Thymus (tissue), 11 donors: Measurements from ENCODE around the gene PABPC1L. TPM values are rescaled to one million over a fixed set of nuclear protein-coding genes. Genes with fewer than 3 reads are reported as not detected.

Experiments
- DNase-seq, 9 donors: peaks; one replicate each; pipeline ENCODE4 v3.0.0-alpha.2; 2013; ENCODE audit warnings: low spot score in 9 of 9, low read depth in 6 of 9, missing footprints in 1 of 9
- H3K27ac ChIP-seq, 2 donors: one replicate each; pipeline ENCODE4 v1.5.1; 2013; ENCODE audit warnings: control low read depth in 1 of 2, low read depth in 1 of 2, low read length in 1 of 2, mild to moderate bottlenecking in 1 of 2, moderate library complexity in 1 of 2
- H3K27me3 ChIP-seq, 2 donors: one replicate each; pipeline ENCODE4 v1.5.1; 2013; ENCODE audit warnings: low read length in 1 of 2; ENCODE audit not compliant: control insufficient read depth in 2 of 2, insufficient read depth in 1 of 2
- H3K36me3 ChIP-seq, 2 donors: one replicate each; pipeline ENCODE4 v1.5.1; 2013; ENCODE audit warnings: low read length in 1 of 2, mild to moderate bottlenecking in 1 of 2, moderate library complexity in 1 of 2; ENCODE audit not compliant: control insufficient read depth in 2 of 2, insufficient read depth in 2 of 2
- H3K4me1 ChIP-seq, 2 donors: one replicate each; pipeline ENCODE4 v1.5.1; 2013; ENCODE audit warnings: low read length in 2 of 2; ENCODE audit not compliant: control insufficient read depth in 2 of 2, insufficient read depth in 2 of 2
- H3K4me3 ChIP-seq, 2 donors: one replicate each; pipeline ENCODE4 v1.5.1; 2013; ENCODE audit warnings: low read length in 2 of 2, control low read depth in 1 of 2, mild to moderate bottlenecking in 1 of 2
- H3K9me3 ChIP-seq, 2 donors: one replicate each; pipeline ENCODE4 v1.5.1; 2013; ENCODE audit warnings: low read length in 1 of 2, mild to moderate bottlenecking in 1 of 2; ENCODE audit not compliant: control insufficient read depth in 2 of 2, insufficient read depth in 1 of 2
- WGBS: extraction: QIAGEN DNeasy Blood & Tissue Kit; methylation state at CpG from one replicate; pipeline ENCODE4 v1.1.7; 2013; 5-methylcytosine and 5-hydroxymethylcytosine counted together
- polyA plus RNA-seq: library from polyadenylated mRNA; stranded (reverse); fragments of 200-250 nt; gene quantifications from one replicate; pipeline ENCODE4 v1.2.3, GENCODE V29; 2013
- total RNA-seq: library from RNA; stranded (reverse); fragments of 120-200 nt; gene quantifications from one replicate; pipeline ENCODE4 v1.2.4, GENCODE V29; 2013
- donor health status: healthy.

The PABPC1L gene
- total and polyA plus RNA-seq, 2 donors, result 7.2 to 131 TPM

GRCh38 chr20:44958276-44958675 lies 48.4 kb downstream of the PABPC1L start:
- Histone ChIP-seq H3K4me1 (peaks cover 14 to 20% of the 10 kb centered on the region in 2 donors), H3K4me3 (no peak overlapping the region), H3K27ac (no peak overlapping the region), H3K9me3 (no peaks in the 10 kb centered on the region), H3K36me3 (peaks cover 36 to 39% of the 10 kb centered on the region in 2 donors), H3K27me3 (no peaks in the 10 kb centered on the region)
- DNase-seq, result no peak
- WGBS, result 98% methylated on average over 8 of the region's 8 CpGs

DNA sequence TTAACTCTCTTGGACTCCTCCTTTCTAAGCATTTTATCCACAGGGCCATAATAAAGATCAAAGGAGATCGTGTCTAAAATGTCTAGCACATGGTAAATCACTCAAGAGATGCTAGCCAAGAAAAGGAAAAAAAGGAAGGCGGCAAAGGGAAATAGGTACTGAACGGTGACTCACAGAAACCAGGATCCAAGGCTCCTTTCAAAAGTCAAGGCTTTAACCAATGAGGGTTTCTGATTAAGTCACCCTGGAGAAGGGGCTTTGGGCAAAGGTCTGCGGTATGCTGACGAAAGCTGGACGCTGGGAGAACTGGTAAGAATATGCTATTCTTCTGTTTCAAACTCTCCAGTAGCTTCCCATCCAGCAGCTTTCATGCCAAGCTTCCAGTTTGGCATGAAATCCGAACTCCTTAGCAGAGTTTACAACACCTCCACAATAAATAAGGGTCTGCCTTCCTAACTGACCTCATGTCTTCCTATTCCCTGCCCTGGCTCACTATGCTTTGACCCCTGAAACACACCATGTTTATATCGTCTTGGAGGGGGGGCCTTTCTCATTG lies 49.3 kb downstream of the PABPC1L start:
- Histone ChIP-seq H3K36me3 (peaks cover 28 to 30% of the 10 kb centered on the region in 2 donors), H3K27ac (no peak overlapping the region), H3K27me3 (no peaks in the 10 kb centered on the region), H3K9me3 (no peaks in the 10 kb centered on the region), H3K4me3 (peak overlapping the region; percentile 72 to 88), H3K4me1 (peaks cover 14 to 20% of the 10 kb centered on the region in 2 donors)
- no peak for DNase-seq
- 69% methylated on average over 8 of the region's 8 CpGs for WGBS

DNA sequence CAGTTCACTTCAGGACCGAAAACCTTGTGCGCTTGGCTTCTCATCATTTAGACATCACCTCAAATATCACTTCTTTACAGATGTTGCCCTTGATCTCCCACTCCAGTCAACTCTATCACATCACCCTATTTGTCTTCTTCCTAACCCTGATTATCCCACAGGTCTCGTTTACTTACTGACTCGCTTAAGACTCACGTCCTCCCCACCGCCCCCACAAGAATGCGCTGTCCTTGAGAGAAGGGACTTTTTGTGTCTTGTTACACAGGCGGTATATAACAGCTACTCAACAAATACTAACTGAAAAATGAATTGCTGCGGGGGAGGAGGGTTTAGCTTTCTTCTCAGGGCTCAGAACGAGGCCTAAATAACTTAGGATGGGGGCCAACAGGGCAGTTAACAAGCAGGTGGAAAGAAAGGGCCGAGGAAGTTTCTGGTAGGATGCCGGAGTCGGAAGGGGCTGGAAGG lies 49.8 kb downstream of the PABPC1L start:
- peak in 2 of 9 donors; percentile 32 to 68 for DNase-seq
- H3K9me3 ChIP-seq, result no peaks in the 10 kb centered on the region
- H3K4me3 ChIP-seq, result peak overlapping the region; percentile 72 to 88
- WGBS, result 10% methylated on average over 13 of the region's 13 CpGs
- no peaks in the 10 kb centered on the region for H3K27me3 ChIP-seq
- H3K36me3 ChIP-seq, result peaks cover 22 to 25% of the 10 kb centered on the region in 2 donors
- H3K27ac ChIP-seq, result peak overlapping the region; percentile 36 to 85
- peaks cover 14 to 20% of the 10 kb centered on the region in 2 donors for H3K4me1 ChIP-seq

DNA sequence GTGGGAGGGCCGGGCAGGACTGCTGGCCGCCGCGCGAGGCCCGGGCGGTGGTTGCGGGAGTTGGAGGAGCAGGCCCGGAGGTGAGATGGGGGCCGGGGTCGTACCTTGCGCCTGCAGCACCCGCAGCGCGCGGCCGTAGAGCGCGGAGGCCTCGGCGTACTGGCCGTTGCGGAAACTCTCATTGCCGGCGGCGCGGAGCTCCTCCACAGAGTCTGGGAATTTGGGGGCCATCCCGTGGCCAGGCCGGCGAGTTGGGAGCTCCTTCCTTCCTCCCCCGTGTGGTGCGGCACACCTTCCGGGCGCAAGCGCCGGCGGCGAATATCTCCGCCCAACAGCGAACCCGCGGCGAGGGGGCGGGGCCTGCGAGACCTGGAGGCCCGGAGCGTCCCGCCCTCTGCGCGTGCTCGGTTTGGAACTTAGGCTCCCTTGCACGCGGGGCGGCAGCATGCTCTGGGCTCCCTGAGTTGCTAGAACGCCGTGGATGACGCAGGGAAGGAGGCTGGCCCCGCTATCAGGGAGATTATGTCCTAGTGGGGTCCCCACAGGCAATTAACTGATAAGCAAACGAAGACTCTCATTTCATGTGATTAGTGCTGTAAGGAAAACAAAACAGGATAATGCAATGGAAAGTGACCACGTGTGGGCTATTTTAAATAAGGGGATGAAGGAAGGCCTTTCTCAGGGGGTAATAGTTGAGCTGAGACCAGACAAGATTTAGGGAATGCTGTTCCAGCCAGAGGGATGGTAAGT lies 50.4 kb downstream of the PABPC1L start, which contains the start of gene TOMM34:
Gene TOMM34 (minus strand): TSS at position 295 of the 750 bp plus-strand sequence. CDS start 64 bp downstream, at position 231.
- peak within 1 kb of the TSS; percentile 71 to 85 for H3K27ac ChIP-seq

GRCh38 chr20:44961011-44961869 lies 51.4 kb downstream of the PABPC1L start:
- Histone ChIP-seq H3K9me3 (no peaks in the 10 kb centered on the region), H3K4me1 (peaks cover 17 to 23% of the 10 kb centered on the region in 2 donors), H3K27ac (no peak overlapping the region), H3K27me3 (no peaks in the 10 kb centered on the region), H3K36me3 (peaks cover 7 to 10% of the 10 kb centered on the region in 2 donors), H3K4me3 (no peak overlapping the region)
- no peak for DNase-seq
- WGBS, result 93% methylated on average over 4 of the region's 4 CpGs

More for the DNA sequence above, 50.4 kb downstream of the PABPC1L start, which contains the start of gene TOMM34:
- WGBS, result under 1% methylated on average over 60 of the region's 60 CpGs
- H3K9me3 ChIP-seq, result no peaks in the 10 kb centered on the region
- H3K27me3 ChIP-seq, result no peaks in the 10 kb centered on the region
- peak within 1 kb of the TSS; percentile 72 to 88 for H3K4me3 ChIP-seq
- peaks cover 14 to 20% of the 10 kb centered on the region in 2 donors for H3K4me1 ChIP-seq
- DNase-seq, result peak in 8 of 9 donors; percentile 85 to 96 (median 92)
- peaks cover 16 to 19% of the 10 kb centered on the region in 2 donors for H3K36me3 ChIP-seq

DNA sequence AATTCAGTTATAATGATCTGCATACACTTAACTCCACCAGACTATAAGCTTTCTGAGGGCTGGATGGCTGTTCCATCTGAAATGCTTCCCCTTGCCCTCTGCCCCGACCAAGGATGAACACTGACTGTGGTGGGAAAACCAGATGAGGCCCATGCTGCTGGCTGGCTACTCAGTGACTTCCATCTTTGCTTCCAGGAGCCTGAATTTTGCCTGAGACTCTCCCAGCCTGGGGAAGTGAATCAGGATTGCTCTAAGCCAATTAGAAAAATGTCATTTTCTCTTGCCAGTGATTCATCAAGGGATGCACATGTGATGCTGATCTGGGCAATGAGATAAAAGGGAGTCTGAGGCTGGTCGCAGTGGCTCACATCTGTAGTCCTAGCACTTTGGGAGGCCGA lies 52.0 kb downstream of the PABPC1L start:
- Histone ChIP-seq H3K4me3 (no peak overlapping the region), H3K36me3 (peaks cover 4 to 5% of the 10 kb centered on the region in 2 donors), H3K4me1 (peaks cover 18 to 23% of the 10 kb centered on the region in 2 donors), H3K27me3 (no peaks in the 10 kb centered on the region), H3K9me3 (no peaks in the 10 kb centered on the region), H3K27ac (no peak overlapping the region)
- WGBS, result 97% methylated on average over 3 of the region's 3 CpGs
- DNase-seq, result no peak

DNA sequence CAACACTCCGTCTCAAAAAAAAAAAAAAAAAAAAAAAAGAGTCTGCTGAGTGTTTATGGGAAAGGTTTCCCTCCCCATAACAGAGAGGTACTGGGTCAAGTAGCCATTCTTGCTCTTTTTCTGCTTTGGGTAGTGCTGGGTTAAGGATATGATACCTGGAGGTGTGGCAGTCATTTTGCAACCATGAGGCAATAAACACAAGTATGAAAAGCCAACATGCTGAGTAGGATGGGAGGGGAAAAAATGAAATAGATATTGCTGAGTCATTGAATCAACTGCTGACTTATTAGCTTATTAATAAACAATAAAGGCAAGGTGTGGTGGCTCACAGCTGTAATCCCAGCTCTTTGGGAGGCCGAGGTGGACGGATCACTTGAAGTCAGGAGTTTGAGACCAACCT lies 52.6 kb downstream of the PABPC1L start:
- 98% methylated on average over 3 of the region's 3 CpGs for WGBS
- H3K9me3 ChIP-seq, result no peaks in the 10 kb centered on the region
- no peak overlapping the region for H3K4me3 ChIP-seq
- no peaks in the 10 kb centered on the region for H3K27me3 ChIP-seq
- no peak for DNase-seq
- no peak overlapping the region for H3K27ac ChIP-seq
- peaks cover 22 to 24% of the 10 kb centered on the region in 2 donors for H3K4me1 ChIP-seq
- peaks cover 4% of the 10 kb centered on the region in 2 donors for H3K36me3 ChIP-seq

- Histone ChIP-seq H3K4me3 (no peak overlapping the region), H3K4me1 (peaks cover 26 to 27% of the 10 kb centered on the region in 2 donors), H3K9me3 (no peaks in the 10 kb centered on the region), H3K27ac (no peak overlapping the region), H3K36me3 (peaks cover 0 to under 1% of the 10 kb centered on the region in 2 donors), H3K27me3 (no peaks in the 10 kb centered on the region)
- DNase-seq, result no peak
- 95% methylated on average over 4 of the region's 4 CpGs for WGBS
Measured at GRCh38 chr20:44963325-44964215, 53.7 kb downstream of the PABPC1L start.
